ENCODE measurements around the gene ANKRD39.

ANKRD39 gene

DNA sequence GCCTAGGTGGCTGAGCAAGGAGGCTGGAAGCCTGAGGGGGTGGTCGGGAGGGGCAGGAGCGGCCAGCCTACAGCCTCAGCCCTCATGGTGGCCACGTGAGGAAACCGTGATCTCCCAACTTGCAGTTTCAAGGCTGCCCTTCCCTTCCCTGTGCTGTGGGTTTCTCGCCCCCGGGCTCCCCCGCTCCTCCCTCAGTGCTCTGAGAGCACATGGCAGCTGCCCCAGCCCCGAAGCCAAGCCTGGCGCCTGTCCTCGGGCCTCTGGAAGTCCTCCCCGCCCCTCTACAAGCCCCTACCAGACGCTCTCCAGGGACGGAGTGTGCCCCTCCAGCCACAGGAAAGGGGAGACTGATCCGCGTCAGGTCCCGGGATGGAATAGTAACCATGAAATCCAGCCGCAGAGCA lies 13.4 kb downstream of the ANKRD39 start:
- no peak for TF ChIP-seq CEBPB (IDR thresholded peaks at IDR 0.05)
- no peak for TF ChIP-seq FOXM1 (IDR thresholded peaks at IDR 0.05; ENCODE audit: borderline replicate concordance, low read depth)
- no peak for TF ChIP-seq ZBTB7A (IDR thresholded peaks at IDR 0.05; ENCODE audit: low read depth)
- no peak for TF ChIP-seq TEAD4 (IDR thresholded peaks at IDR 0.05)
- TF ChIP-seq, protein P1, sequence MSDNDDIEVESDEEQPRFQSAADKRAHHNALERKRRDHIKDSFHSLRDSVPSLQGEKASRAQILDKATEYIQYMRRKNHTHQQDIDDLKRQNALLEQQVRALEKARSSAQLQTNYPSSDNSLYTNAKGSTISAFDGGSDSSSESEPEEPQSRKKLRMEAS (IDR thresholded peaks at IDR 0.05), result no peak
- no peak for TF ChIP-seq TAF1 (IDR thresholded peaks at IDR 0.05; ENCODE audit: low read depth)

DNA sequence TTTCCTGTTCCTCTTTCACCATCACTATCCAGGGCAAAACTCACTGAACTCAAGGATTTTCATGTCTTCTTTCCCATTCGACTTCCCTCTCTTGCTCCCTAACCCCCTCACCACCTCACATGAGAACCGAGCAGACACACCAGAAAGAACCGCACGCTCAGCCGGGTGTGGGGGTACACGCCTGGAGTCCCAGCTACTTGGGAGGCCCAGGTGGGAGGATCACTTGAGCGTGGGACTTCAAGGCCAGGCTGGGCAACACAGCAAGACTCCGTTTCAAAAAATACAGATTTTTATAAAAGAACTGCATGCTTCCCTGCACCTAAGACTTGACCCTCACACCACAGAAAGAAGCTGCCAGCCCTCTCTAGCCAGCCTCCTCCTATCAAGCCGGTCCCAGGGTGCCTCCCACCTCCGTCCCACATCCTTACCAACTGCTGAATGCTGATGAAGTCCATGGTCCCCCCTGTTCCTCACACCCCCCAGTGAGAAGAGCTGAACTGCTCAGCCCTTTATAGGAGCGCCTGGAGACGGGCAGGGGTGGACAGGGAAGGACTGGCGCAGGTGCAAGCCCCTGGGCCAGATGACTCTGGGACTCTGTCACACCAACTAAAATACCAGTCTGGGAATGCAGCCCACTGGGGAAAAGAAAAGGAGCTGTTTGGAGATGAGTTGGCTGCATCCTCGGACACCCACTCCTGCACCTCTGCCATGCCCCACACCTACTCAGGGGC lies 14.1 kb downstream of the ANKRD39 start, which contains the start of gene ANKRD23:
TSS of gene ANKRD23 (minus strand) at position 484 of the 731 bp plus-strand sequence. CDS start at position 455, 29 bp downstream.
- TF ChIP-seq RAD21 (IDR thresholded peaks at IDR 0.05; ENCODE audit: low read depth), result no peak
- TF ChIP-seq EP300 (IDR thresholded peaks at IDR 0.05; ENCODE audit: borderline replicate concordance), result no peak
- TF ChIP-seq CREB1 (IDR thresholded peaks at IDR 0.05; ENCODE audit: low read depth), result no peak
- TF ChIP-seq, protein P2, sequence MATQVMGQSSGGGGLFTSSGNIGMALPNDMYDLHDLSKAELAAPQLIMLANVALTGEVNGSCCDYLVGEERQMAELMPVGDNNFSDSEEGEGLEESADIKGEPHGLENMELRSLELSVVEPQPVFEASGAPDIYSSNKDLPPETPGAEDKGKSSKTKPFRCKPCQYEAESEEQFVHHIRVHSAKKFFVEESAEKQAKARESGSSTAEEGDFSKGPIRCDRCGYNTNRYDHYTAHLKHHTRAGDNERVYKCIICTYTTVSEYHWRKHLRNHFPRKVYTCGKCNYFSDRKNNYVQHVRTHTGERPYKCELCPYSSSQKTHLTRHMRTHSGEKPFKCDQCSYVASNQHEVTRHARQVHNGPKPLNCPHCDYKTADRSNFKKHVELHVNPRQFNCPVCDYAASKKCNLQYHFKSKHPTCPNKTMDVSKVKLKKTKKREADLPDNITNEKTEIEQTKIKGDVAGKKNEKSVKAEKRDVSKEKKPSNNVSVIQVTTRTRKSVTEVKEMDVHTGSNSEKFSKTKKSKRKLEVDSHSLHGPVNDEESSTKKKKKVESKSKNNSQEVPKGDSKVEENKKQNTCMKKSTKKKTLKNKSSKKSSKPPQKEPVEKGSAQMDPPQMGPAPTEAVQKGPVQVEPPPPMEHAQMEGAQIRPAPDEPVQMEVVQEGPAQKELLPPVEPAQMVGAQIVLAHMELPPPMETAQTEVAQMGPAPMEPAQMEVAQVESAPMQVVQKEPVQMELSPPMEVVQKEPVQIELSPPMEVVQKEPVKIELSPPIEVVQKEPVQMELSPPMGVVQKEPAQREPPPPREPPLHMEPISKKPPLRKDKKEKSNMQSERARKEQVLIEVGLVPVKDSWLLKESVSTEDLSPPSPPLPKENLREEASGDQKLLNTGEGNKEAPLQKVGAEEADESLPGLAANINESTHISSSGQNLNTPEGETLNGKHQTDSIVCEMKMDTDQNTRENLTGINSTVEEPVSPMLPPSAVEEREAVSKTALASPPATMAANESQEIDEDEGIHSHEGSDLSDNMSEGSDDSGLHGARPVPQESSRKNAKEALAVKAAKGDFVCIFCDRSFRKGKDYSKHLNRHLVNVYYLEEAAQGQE (IDR thresholded peaks at IDR 0.05; ENCODE audit: low read depth), result no peak
- no peak for TF ChIP-seq YY1 (IDR thresholded peaks at IDR 0.05; ENCODE audit: low read depth)
- TF ChIP-seq TAF1 (IDR thresholded peaks at IDR 0.05; ENCODE audit: low read depth), result no peak
- no peak for TF ChIP-seq TEAD4 (IDR thresholded peaks at IDR 0.05)
- TF ChIP-seq, protein P3, sequence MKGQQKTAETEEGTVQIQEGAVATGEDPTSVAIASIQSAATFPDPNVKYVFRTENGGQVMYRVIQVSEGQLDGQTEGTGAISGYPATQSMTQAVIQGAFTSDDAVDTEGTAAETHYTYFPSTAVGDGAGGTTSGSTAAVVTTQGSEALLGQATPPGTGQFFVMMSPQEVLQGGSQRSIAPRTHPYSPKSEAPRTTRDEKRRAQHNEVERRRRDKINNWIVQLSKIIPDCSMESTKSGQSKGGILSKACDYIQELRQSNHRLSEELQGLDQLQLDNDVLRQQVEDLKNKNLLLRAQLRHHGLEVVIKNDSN (IDR thresholded peaks at IDR 0.05), result no peak
- no peak for TF ChIP-seq CEBPB (IDR thresholded peaks at IDR 0.05)
- TF ChIP-seq ZBTB7A (IDR thresholded peaks at IDR 0.05; ENCODE audit: low read depth), result no peak
- no peak for TF ChIP-seq FOXM1 (IDR thresholded peaks at IDR 0.05; ENCODE audit: borderline replicate concordance, low read depth)
- TF ChIP-seq, protein P1 (IDR thresholded peaks at IDR 0.05), result no peak
- TF ChIP-seq EGR1 (IDR thresholded peaks at IDR 0.05), result no peak
- no peak for TF ChIP-seq NFIC (IDR thresholded peaks at IDR 0.05)
- TF ChIP-seq TCF12 (IDR thresholded peaks at IDR 0.05; ENCODE audit: low read depth), result no peak

DNA sequence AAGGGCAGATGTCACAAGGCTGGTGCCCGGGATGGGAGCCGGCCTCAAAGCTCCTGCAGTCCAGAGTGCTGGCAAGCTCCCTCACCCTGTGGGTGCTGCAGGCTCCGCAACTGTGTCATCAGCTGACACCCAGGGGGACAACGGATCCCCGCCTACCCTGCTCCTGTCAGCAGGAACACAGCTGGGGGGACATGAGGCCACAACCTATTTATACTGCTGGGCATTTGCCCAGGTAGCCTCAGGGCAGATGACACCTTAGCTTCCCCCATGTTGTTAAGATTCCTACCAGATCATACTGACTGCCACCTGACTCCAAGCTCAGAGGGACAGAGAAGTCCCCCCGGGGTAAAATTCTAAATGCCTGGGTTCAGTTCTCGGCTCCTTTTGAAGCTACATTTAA lies 15.2 kb downstream of the ANKRD39 start:
- TF ChIP-seq EGR1 (IDR thresholded peaks at IDR 0.05) (no peak), CEBPB (IDR thresholded peaks at IDR 0.05) (no peak), TEAD4 (IDR thresholded peaks at IDR 0.05) (no peak), YY1 (IDR thresholded peaks at IDR 0.05; ENCODE audit: low read depth) (no peak), NFIC (IDR thresholded peaks at IDR 0.05) (no peak), CREB1 (IDR thresholded peaks at IDR 0.05; ENCODE audit: low read depth) (no peak), TAF1 (IDR thresholded peaks at IDR 0.05; ENCODE audit: low read depth) (no peak), TCF12 (IDR thresholded peaks at IDR 0.05; ENCODE audit: low read depth) (no peak), ZBTB7A (IDR thresholded peaks at IDR 0.05; ENCODE audit: low read depth) (no peak)
- TF ChIP-seq, protein P2 (IDR thresholded peaks at IDR 0.05; ENCODE audit: low read depth), result no peak
- TF ChIP-seq, protein P3 (IDR thresholded peaks at IDR 0.05), result no peak

DNA sequence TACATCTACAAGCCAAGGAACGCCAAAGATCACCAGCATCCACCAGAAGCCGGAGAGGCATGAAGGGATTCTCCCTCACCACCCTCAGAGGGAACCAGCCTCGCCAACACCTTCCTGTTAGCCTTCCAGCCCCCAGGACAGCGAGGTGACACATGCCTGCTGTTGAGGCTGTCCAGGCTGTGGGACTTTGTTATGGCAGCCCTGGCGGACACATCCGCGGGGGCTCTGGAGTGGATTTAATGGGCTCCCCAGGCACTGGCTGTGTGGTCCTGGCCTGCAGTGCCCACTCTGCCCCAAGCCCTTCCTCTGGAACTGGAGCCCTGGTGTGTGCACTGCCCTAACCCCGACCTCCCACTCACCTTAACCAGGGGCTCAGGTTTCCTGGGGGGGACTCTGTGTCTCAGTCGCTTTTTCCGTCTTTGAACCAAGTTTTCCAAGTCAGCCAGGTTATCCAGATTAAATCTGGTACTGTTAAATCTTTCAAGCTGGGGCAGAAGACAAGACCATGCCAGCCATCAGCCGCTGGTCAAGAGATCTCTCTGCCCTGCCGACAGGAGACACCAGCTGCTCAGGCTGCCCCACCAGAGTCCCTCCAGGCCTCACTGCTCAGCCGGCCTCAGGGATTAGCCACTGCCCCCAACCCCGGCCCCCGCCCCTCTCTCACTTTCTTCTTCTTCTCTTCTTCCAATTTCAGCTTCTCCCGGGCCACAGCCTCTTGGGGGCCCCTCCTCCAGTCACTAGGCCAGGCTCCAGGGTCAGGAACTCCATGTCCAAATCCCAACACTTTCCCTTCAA lies 15.9 kb downstream of the ANKRD39 start:
- TF ChIP-seq FOXM1 (IDR thresholded peaks at IDR 0.05; ENCODE audit: borderline replicate concordance, low read depth) (no peak), EGR1 (IDR thresholded peaks at IDR 0.05) (no peak), ZBTB7A (IDR thresholded peaks at IDR 0.05; ENCODE audit: low read depth) (no peak), CEBPB (IDR thresholded peaks at IDR 0.05) (no peak), YY1 (IDR thresholded peaks at IDR 0.05; ENCODE audit: low read depth) (no peak)
- TF ChIP-seq, protein P1 (IDR thresholded peaks at IDR 0.05), result no peak
